Germinal center (tissue), 1 donor: ENCODE data around the gene STIM2.
"Not testable (repeated sequence)": the region's sequence is repeated elsewhere in the genome, so short reads cannot be mapped to it uniquely, and the experiment has no call there.

Experiments
- DNase-seq: peaks from one replicate; pipeline ENCODE4 v3.0.0; 2012; ENCODE audit warnings: mixed read lengths, low spot score

Gene STIM2

DNA sequence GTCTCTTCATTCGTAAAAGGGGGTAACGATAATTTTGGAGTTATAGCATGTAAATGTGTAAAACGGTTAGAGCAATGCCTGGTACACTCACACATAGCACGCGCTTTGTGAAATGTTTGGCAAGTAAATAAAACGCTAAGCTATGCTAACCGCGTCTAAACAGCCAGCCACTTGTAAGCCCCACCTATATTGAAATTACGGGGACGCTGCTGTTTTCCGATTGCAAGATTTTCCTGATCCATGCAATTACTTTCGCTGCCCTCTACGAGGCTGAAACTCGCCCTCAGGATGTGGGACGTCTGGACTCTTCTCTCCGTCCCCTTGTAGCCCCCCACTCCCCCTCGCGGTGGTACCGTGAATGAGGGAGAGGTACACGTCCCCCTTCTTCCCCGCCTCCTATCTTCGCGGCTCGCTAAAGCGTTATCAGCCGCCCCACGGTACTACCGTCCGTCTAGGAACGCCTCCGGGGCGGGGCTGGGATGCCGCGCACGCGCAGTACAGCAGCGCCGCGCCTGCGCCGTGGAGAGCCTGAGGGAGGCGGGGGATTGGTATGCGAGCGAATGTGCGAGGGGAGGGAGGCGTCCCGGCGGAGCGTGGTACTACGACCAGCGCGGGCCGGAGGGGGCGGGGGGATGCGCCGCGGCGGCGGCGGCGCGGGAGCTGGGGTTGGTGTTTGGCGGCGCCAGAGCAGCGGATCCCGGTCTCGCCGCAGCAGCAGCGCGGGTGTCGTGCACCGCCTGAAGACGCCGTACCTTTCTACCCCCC is at the start of gene STIM2:
STIM2 (plus strand) TSS at position 685 of the 765 bp plus-strand sequence.
- DNase-seq: peak; percentile 91

DNA sequence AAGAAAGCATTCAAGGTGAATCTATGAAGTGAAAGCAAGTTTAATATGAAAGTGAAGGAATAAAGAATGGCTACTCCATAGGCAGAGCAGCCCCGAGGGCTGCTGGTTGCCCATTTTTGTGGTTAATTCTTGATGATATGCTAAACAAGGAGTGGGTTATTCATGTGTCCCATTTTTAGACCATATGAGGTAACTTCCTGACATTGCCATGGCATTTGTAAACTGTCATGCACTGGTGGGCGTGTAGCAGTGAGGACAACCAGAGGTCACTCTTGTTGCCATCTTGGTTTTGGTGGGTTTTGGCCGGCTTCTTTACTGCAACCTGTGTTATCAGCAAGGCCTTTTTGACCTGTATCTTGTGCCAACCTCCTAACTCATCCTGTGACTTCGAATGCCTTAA is 49.1 kb upstream of the STIM2 start:
- not testable (repeated sequence) for DNase-seq

DNA sequence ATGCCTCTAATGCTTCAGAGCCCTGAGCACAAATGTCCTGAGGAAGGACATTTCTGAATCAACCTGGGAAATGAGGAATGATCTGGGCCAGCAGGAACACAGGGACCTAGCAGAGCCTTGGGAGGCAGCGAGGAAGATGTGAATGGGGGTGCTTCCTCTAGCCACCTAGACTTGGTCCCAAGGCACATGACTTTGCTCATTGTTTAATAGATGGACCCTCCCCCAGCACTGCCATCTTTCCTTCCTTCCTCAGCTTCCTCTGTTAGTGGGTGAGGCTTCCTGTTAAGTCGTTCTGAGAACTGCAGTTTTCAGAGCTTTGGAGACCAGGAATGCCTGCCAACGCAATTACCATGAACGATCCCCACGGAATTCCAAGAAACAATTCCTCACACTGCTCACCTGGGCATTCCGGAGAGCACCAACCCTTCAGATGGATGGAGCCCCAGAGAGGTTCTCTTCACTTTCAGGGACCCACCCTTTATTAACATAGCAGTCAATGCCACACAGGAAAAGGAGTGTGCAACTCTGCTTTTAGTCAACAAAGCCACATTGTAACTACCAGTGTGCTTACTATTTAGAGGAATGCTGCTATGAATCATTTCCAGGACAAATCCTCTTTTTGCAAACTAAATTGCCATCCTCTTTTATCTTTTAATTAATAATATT is 48.5 kb upstream of the STIM2 start:
- DNase-seq: no peak

DNA sequence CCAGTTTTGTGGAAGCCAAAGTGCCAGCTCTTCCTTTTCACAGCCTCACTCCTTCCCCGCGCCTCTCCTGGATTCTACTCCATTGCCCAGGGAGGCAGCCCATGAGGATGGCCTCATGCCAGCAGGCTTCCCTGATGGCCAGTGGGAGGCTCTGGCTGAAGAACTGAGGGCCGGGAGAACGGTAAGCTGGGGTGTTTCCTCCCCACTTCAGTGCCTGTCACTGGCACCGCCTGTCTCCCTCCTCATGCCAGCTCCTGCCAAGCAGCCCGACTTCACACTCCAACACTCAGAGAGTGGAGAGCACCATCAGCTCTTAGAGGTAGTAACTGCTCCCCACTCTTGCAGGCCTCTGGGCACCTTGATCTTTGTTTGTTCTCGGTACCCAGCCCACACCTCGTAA is 46.9 kb upstream of the STIM2 start:
- DNase-seq: no peak

DNA sequence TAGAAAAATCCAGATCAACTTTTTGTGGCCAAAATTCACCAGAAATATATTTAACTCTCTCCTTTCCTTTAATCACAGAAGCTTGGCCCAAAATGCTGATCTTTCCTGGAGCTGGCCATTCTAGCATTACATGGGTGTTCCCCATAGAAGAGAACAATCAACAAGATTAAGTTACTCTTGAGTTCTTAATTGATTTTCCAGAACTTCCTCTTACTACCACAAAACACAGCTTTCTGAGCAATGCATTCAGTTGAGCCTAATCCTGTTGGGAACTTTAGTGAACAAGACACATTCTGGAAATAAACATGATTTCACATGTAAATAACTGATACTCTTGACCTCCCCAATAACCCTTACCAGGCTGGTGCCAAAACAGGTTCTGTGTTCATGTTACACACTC is 45.4 kb upstream of the STIM2 start:
- no peak for DNase-seq

DNA sequence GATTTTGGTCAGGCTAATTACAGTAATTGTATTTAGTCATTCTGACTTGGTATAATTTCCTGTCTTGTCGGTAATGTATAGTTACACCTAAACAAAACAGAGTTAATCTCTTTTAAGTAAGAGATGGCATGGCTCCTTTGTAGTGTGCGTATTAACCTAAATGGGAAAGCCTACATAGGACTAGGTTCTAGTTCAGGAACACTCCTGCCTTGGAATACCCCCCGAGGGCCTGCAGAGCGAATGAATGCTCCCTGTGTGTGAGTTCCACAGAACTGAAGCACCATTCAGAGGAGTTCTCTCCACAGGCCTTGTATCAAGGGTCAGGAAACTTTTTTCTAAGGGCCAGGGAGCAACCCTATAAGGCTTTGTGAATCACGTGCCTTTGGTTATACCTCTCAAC is 44.9 kb upstream of the STIM2 start:
- DNase-seq: no peak

DNA sequence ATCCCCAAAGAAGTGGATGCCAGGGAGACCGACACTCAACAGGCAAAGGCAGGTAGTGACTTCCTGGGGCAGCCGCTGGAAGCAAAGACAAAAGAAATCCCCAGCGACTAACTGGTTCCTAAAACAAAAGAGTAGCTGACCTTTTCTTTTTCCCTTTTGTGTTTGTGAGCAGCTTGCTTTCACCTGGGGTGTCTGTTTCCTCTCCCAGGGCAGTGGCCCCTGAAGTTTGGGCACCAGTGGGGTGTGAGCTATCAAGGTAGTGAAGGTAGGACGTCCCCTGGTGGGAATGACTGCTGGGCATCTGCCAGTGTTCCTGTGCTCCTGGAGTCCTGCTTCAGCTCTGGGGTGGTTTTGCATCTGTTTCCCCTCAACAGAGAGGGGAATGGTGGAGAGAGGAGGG is 41.6 kb upstream of the STIM2 start:
- no peak for DNase-seq

DNA sequence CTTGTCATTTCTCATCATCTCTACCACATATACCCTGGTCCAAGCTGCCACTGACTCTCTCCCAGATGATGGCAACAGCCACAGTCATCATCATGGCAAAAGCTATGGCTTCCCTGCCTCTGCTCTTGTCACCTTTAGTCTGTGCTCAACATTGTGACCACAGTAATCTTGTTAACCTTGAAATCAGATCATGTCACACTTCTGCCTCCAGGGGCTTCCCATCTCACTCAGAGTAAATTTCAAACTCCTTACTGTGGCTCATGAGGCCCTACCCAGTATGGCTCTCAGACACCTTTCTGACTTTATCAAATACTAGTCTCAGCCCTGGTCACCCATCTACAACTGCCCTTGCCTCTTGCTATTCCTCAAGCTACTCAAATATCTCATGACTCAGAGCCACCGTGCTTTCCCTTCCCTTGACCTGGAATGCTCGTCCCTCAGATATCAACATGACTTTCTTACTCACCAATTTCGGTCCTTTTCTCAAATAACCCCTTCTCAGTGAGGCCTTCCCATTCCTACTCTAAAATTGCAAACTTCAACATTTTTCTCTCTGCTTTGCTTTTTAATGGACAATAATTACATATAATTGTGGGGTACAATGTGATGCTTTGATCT is 41.1 kb upstream of the STIM2 start:
- no peak for DNase-seq

DNA sequence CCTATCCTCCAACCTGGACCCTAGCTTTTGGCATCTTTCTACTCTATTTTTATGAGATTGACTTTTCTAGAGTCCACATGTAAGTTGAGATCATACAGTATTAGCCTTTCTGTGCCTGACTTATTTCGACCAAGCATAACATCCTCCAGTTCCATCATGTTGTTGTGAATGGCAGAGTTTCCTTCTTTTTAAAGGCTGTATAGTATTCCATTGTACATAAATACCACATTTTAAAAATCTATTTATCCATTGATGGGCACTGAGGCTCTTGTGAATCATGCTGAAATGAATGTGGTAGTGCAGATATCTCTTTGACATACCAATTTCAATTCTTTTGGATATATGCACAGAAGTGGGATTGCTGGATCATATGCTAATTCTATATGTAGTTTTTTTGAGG is 40.3 kb upstream of the STIM2 start:
- no peak for DNase-seq

DNA sequence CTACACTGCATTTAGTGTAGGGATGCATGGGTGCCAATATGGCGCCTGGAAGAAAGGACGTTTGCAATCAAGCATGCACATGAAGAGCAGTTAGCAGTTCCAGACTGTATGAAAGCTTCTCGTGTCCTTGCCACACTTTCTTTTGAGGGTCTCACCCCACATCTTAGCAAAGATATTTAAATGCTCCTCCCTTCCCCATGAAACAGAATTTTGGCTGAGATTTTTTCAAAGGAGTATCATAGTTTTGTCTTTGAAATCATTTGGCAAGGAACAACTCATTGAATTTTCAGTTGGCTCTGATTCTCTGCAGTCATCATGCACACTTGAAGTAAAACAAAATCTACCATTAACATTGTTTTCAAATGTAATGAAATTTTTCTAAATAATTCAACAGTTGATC is 39.6 kb upstream of the STIM2 start:
- no peak for DNase-seq

DNA sequence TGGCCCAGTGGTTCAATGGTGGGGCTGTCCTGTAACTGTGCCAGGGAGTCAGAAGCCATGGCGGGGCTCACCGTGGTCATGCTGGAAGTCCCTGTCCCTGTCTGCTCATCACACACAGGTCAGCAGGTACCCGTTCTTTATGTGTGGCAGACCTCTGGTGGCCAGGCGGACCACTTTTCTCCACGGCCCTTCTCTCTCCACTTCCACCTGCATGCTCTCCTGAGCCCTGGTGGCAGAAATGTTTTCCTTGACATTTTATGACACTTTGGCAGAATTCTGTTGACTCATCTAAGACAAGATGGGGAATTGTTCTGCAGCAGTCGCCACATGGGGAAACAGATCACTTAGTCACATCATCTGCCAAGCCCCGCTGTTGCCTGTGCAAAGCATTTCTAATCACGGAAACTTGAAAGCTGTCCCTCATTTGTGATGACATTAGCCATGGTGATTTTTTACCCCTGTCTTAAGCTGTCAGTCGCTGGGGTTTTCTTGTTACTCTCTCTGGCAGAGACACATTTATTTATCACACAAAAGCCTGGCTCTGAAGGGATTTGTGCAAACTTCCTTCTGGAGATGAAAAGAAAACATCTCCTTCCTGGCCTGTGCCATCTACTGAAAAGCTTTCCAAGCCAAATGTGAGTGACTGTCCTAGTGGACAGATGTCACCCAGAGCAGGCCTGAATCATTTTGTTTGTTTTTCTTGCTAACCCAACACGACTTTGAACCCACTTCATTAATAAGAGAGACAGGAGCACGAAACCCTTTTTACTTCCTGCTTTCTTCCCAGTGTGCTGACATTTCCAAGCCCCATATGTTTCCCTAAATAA is 38.8 kb upstream of the STIM2 start:
- no peak for DNase-seq

DNA sequence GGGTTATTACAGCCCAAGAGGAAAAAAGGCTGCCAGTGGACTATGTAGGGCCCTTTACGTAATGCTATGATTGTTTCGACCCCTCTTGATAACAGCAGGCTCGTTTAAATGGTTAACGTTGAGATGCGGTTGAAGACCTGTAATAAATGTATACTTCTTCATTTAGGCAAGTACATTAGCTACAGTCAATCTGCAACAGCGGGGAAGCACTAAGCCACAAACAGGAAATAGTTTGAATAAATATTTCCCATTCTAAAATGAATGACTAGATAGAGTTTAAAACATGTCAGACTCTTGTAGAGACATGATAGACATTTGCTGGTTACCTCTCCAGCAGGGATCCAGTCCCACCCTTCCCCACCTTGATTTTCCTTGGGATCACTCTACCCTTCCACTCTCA is 38.1 kb upstream of the STIM2 start:
- DNase-seq: peak; percentile 47

DNA sequence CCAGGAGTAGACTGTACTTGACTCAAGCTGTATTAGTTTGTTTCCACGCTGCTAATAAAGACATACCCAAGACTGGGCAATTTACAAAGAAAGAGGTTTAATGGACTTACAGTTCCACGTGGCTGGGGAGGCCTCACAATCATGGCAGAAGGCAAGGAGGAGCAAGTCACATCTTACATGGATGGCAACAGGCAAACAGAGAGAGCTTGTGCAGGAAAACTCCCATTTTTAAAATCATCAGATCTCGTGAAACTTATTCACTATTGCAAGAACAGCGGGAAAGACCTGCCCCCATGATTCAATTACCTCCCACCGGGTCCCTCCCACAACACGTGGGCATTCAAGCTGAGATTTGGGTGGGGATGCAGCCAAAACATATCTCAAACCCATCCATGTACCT is 37.7 kb upstream of the STIM2 start:
- DNase-seq: not testable (repeated sequence)

DNA sequence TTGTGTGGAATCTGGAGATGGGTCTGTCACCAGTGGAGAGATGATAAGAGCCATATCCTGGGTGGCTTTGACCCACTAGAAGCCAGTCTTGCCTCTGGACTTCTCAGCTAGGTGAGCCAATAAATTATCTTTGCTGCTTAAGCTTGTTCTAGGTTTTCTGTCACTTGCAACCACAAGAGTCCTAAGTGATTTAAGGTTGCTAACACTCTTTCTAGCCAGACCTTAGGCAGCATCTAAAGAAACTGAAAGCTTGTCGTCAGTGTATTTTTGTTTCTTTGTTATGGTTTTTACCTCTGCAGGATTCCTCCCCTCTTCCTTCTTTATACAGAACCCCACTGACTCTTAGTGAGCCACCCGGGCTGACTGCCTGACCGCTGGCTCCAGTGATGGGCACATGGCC is 37.1 kb upstream of the STIM2 start:
- DNase-seq: no peak

DNA sequence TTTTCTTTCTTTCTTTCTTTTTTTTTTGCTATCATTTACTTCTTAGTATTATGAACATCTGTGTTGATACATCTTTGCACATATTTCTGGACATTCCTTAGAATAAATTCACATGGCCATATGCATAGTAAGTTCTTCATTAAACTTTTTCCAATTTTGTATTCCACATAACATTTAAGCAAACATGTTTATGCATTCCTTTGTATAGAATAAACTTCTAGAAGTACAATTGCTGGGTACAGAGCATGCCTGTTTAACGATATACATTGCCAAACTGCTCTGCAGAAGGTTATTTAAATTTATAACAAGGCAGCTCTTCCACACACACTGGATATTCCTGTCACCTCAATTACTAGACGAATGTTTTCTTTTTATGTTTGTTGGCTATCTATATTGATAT is 36.0 kb upstream of the STIM2 start:
- DNase-seq: no peak

DNA sequence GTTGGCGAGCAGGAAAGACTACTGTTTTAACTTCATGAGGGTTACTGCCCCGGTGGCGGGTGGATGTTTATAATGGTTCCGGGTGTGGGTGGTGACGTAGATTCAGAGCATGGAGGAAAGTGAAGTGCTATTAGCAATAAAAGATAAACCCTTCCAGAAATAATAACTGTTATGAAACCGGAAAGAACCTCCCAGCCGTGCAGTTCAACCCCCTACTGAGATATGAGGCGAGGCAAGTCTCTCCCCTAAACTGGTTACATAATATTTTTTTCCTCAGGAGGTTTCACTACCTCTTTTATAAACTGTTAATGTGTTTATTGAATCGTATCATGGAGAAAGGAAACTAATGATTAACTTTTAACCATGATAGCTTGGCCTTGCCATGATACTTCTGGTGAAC is 33.9 kb upstream of the STIM2 start:
- peak; percentile 79 for DNase-seq

DNA sequence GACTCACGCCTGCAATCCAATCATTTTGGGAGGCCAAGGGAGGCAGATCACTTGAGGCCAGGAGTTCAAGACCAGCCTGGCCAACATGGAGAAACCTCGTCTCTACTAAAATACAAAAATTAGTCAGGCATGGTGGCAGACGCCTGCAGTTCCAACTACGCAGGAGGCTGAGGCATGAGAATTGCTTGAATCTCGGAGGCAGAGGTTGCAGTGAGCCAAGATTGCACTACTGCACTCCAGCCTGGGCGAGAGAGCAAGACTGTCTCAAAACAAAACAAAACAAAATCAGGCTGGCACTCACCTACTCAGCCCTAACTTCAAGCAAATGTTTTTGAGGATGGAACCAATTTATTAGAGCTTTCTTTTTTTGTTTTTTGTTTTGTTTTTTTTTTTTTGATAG is 33.3 kb upstream of the STIM2 start:
- DNase-seq: not testable (repeated sequence)

DNA sequence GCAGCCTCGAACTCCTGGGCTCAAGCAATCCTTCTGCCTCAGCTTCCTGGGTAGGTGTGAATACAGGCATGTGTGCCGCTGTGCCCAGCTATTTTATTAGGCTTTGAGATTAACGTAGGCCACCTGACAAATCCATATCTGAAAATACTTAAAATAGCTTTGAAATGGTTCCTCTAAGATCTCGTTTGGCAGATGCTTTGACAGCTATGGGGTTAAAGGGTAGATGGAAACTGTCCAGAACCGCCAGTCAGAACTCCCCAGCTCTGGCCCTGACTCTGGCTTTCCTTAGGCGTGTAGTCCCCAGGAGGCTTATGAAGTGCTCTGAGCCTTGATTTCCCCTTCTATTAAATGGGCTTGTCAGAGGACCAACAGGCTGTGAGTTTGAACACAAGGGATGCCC is 32.8 kb upstream of the STIM2 start:
- DNase-seq: no peak

DNA sequence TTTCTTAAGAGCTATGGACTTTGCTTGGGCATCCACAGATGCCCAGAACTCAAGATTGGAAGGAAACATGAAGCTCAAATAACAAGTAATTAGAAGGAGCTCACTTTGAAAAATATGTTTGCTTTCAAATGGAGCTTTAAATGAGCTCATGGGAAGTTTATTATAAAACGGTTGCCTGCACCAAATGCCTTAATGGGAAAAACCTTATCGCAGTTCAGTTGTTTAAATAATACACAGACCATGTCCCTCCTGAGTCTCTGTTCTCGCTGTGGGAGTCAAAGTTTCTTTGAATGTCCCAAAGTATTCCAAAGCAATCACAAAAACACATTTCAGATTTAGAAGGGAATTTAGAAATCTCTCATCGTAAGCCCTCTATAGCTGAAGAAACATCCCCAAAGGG is 31.6 kb upstream of the STIM2 start:
- DNase-seq: no peak

DNA sequence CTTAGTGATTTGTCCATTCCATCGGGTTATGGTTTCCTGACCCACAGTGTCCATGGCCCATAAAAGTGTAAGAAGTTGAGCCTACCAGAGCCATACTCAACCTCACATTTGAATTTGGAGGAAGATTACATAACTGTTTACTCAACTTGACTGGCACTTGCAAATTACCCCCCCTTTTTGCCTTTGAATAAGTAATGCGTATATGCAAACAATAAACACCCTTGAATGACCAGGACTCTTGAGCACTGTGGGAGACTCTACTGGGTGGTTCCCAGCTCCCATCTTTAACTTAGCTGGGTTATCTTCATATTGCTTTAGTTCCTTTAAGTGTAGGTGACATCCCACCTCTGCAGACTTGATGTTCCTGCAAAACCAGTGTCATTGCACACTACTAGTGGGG is 30.6 kb upstream of the STIM2 start:
- no peak for DNase-seq

DNA sequence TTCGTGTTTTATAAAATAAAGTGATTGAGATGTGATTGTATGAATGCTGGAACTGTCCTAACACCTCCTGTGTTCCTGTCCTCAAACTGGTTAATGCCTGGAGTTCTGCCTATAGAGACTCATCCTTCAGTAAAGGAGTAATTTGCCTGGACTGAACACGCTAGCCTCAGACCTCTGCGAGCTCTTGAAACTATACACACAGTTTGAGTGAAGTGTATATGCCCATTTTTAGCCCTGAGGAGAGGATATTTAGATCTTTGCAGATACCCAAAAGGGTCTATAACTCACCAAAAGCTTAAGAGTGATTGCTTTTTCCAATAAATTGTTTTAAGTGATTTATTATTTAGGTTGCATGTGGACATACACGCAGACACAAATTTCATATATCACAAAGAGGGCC is 29.9 kb upstream of the STIM2 start:
- DNase-seq: no peak

DNA sequence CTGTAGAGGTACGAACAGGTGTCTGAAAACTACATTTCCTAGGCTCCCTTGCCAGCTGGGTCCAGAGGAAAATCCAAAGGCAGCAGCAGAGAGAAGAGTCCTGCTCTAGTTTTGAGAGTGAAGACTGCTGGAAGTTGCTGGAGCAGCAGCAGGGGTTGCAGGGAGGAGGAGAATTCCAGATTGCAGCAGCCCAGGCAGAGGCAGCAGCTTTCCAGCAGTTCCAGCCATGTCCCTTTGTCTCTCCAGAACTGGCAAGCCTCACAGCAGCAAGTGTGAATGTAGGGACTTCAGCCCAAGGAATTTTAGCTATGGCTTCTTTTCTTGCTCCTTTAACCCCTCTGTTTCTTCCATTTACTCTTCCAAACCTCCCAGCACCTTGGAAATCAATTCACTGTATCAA is 24.1 kb upstream of the STIM2 start:
- DNase-seq: no peak
